Measurements from ENCODE around the gene DAD1.
"Not testable (repeated sequence)": the region's sequence is repeated elsewhere in the genome, so short reads cannot be mapped to it uniquely, and the experiment has no call there.

DAD1 gene

GRCh38 chr14:22566845-22567244 is 22.2 kb downstream of the DAD1 start:
- no peak for DNase-seq

GRCh38 chr14:22566266-22566665 is 22.8 kb downstream of the DAD1 start:
- not testable (repeated sequence) for DNase-seq

GRCh38 chr14:22565391-22565945 is 23.6 kb downstream of the DAD1 start:
- DNase-seq: no peak

- DNase-seq: no peak
Measured at GRCh38 chr14:22564463-22564862, 24.6 kb downstream of the DAD1 start.

- no peak for DNase-seq
Measured at GRCh38 chr14:22563987-22564386, 25.0 kb downstream of the DAD1 start.

GRCh38 chr14:22561661-22562579 is 27.1 kb downstream of the DAD1 start:
- no peak for DNase-seq

- DNase-seq: no peak
Measured at GRCh38 chr14:22561366-22561660, 27.7 kb downstream of the DAD1 start.

GRCh38 chr14:22560662-22561365 is 28.2 kb downstream of the DAD1 start:
- no peak for DNase-seq

GRCh38 chr14:22559041-22559440 is 30.0 kb downstream of the DAD1 start:
- DNase-seq: no peak

GRCh38 chr14:22558221-22558913 is 30.7 kb downstream of the DAD1 start:
- DNase-seq: no peak

GRCh38 chr14:22557846-22558220 is 31.2 kb downstream of the DAD1 start:
- no peak for DNase-seq

GRCh38 chr14:22556990-22557623 is 31.9 kb downstream of the DAD1 start:
- peak; percentile 70 for DNase-seq

- DNase-seq: peak; percentile 75
Measured at GRCh38 chr14:22556021-22556989, 32.7 kb downstream of the DAD1 start.

GRCh38 chr14:22555384-22556011 is 33.5 kb downstream of the DAD1 start:
- DNase-seq: peak; percentile 34

GRCh38 chr14:22554498-22555383 is 34.3 kb downstream of the DAD1 start:
- no peak for DNase-seq

- not testable (repeated sequence) for DNase-seq
Measured at GRCh38 chr14:22553861-22554497, 35.0 kb downstream of the DAD1 start.

GRCh38 chr14:22553445-22553844 is 35.6 kb downstream of the DAD1 start:
- no peak for DNase-seq

- DNase-seq: no peak
Measured at GRCh38 chr14:22552827-22553076, 36.3 kb downstream of the DAD1 start.

GRCh38 chr14:22552001-22552826 is 36.8 kb downstream of the DAD1 start:
- no peak for DNase-seq

Measured in fibroblast of skin of abdomen (primary cell).